Hepatocyte (in vitro differentiated cells): Measurements from ENCODE around the gene ITGBL1.

Experiments used
- CTCF ChIP-seq: fragments of 200-600 bp; sonication (generic); IDR thresholded peaks from 2 replicates; pipeline ENCODE4 v1.5.1; 2016; ENCODE audit warnings: antibody characterized with exemption, mild to moderate bottlenecking; ENCODE audit not compliant: poor library complexity
- EZH2 ChIP-seq: fragments of 200-600 bp; sonication (generic); IDR thresholded peaks from 2 replicates; pipeline ENCODE4 v1.6.1; 2016; ENCODE audit warnings: antibody characterized with exemption, mild to moderate bottlenecking, borderline replicate concordance

DNA sequence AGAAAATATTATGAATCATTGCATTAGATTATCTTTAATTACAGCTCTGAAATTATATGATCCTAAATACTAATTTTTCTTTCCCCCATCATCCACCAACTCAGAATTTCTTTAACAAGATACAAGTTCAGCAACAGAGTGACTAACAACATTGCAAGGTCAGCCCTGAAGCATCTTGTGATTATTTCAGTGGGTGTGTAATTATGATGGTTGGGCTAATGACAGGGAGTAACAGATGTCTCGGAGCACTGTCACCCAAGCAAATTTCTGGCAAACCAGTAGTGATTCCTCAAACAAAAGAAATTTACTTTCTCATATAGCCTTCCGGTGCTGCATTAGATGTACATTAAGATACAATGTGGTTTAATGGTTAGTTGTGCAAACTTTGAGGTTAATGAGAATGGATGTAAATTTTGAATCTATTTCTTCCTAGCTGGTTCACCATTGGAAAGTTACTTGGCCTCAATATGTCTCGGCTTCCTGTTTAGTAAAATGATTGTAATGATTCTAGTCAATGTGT, 238.9 kb downstream of the ITGBL1 start:
- no peak for TF ChIP-seq CTCF
- TF ChIP-seq EZH2: no peak
